K562 (cell line): Measurements from ENCODE around the gene AFG1L. TPM values are rescaled to one million over a fixed set of nuclear protein-coding genes. Genes with fewer than 3 reads are reported as not detected.

ENCODE experiments used
- ATAC-seq: fragments of 200-7000 bp; cut with Tn5 transposase; 3 replicates; pipeline ENCODE4 v1.9.1; 2020; ENCODE audit warnings: moderate library complexity
- BruUV-seq: library from RNA; stranded (reverse); fragments of 400-500 nt; replicated peaks from 2 replicates; lab custom pipeline; 2021; lab: Mats Ljungman, UMichigan
- CTCF ChIA-PET: fragments of 300-600 bp; formaldehyde crosslinking; extraction: SDS; loops from one replicate; lab custom pipeline; 2021; ENCODE audit warnings: low intra/inter-chr PET ratio; lab: Yijun Ruan, JAX
- POLR2A ChIA-PET: fragments of 300-600, 350-650 bp; sonication (Branson Sonifier 250); formaldehyde crosslinking; extraction: SDS; loops from one replicate; lab custom pipeline; 2021; ENCODE audit warnings: antibody characterized with exemption, inconsistent platforms; lab: Yijun Ruan, JAX
- DNase-seq, 4 experiments: peaks; one replicate each; pipeline versions ENCODE4 v3.0.0 to v3.0.0-alpha.2; 2011 to 2018; ENCODE audit warnings: low spot score in 3 of 4, mixed read lengths in 3 of 4; ENCODE audit errors: extremely low read depth in 1 of 4
- FAIRE-seq: peaks from 2 replicates; lab custom pipeline; 2011; peaks lifted over from hg19 to GRCh38; lab: Jason Lieb, UNC
- H2AFZ ChIP-seq: 2 replicates; pipeline ENCODE4 v1.6.0; 2011; ENCODE audit warnings: low read depth, low read length, control low read depth, inconsistent platforms
- H3K27ac ChIP-seq: fragments of 200-600 bp; 3 replicates; pipeline ENCODE4 v1.8.0; 2011; ENCODE audit warnings: low read depth, mild to moderate bottlenecking, control low read depth, inconsistent platforms, low read length, moderate library complexity, mixed read lengths; ENCODE audit errors: extremely low read depth
- H3K27me3 ChIP-seq, 2 experiments: fragments of 300-600 bp in 1 of 2; 2 replicates in 1 of 2; 3 replicates in 1 of 2; pipeline versions ENCODE4 v1.6.0 to v1.8.0; 2011; ENCODE audit warnings: inconsistent platforms in 2 of 2, low read length in 2 of 2, mild to moderate bottlenecking in 1 of 2, mixed read lengths in 1 of 2, moderate library complexity in 1 of 2; ENCODE audit not compliant: control insufficient read depth in 2 of 2, insufficient read depth in 2 of 2
- H3K36me3 ChIP-seq: fragments of 300-600 bp; 3 replicates; pipeline ENCODE4 v1.8.0; 2011; ENCODE audit warnings: mild to moderate bottlenecking, low read length, inconsistent platforms; ENCODE audit not compliant: control insufficient read depth, insufficient read depth
- H3K4me1 ChIP-seq, 2 experiments: fragments of 200-600 bp in 1 of 2; replicated peaks in 1 of 2; 2 replicates in 1 of 2; 3 replicates in 1 of 2; pipeline versions ENCODE4 v1.5.1 to v1.8.0; 2011; ENCODE audit warnings: inconsistent platforms in 2 of 2, low read length in 2 of 2, mild to moderate bottlenecking in 1 of 2, mixed read lengths in 1 of 2, moderate library complexity in 1 of 2; ENCODE audit not compliant: control insufficient read depth in 2 of 2, insufficient read depth in 2 of 2
- H3K4me2 ChIP-seq: 2 replicates; pipeline ENCODE4 v1.6.1; 2011; ENCODE audit warnings: low read length, control low read depth, inconsistent platforms, mixed read lengths; ENCODE audit not compliant: insufficient read depth
- H3K4me3 ChIP-seq: fragments of 200-600 bp; sonication (generic), shearing (Covaris generic); 2 replicates; pipeline ENCODE4 v1.5.1; 2016; ENCODE audit warnings: control low read depth, inconsistent platforms
- H3K79me2 ChIP-seq: fragments of 200-600 bp; 3 replicates; pipeline ENCODE4 v1.8.0; 2011; ENCODE audit warnings: low read length, inconsistent platforms; ENCODE audit not compliant: control insufficient read depth, insufficient read depth
- H3K9ac ChIP-seq, 2 experiments: 2 replicates each; pipeline versions ENCODE4 v1.6.0 to v1.6.1; 2011; ENCODE audit warnings: low read depth in 2 of 2, low read length in 2 of 2, control low read depth in 1 of 2, inconsistent platforms in 1 of 2, mild to moderate bottlenecking in 1 of 2, mixed read lengths in 1 of 2; ENCODE audit not compliant: insufficient read depth in 1 of 2
- H3K9me1 ChIP-seq: one replicate; pipeline ENCODE4 v1.6.0; 2011; ENCODE audit warnings: inconsistent platforms, mild to moderate bottlenecking, low read length, moderate library complexity; ENCODE audit not compliant: control insufficient read depth, insufficient read depth
- H3K9me3 ChIP-seq: replicated peaks from 2 replicates; pipeline ENCODE4 v1.5.1; 2011; ENCODE audit warnings: low read depth, low read length, inconsistent platforms; ENCODE audit not compliant: control insufficient read depth, insufficient read depth
- H4K20me1 ChIP-seq: replicated peaks from 2 replicates; pipeline ENCODE4 v1.6.1; 2011; ENCODE audit warnings: low read length, inconsistent platforms, mixed read lengths; ENCODE audit not compliant: control insufficient read depth, insufficient read depth
- BDP1 ChIP-seq: IDR thresholded peaks from 3 replicates; pipeline ENCODE4 v1.6.1; 2011; ENCODE audit not compliant: insufficient read length, insufficient read depth
- CREBBP ChIP-seq: IDR thresholded peaks from one replicate; pipeline ENCODE4 v1.6.1; 2012; ENCODE audit warnings: low read depth, mild to moderate bottlenecking, control low read depth, inconsistent platforms, low read length
- DACH1 ChIP-seq: fragments of 450-650 bp; IDR thresholded peaks from 2 replicates; pipeline ENCODE4 v1.6.1; 2018; ENCODE audit not compliant: partially characterized antibody
- ELF1 ChIP-seq: fragments of 200-800 bp; sonication (Bioruptor generic); IDR thresholded peaks from 2 replicates; pipeline ENCODE4 v1.6.1; 2016; ENCODE audit warnings: missing genetic modification characterization, missing compliant biosample characterization
- ETV1 ChIP-seq: fragments of 450-650 bp; conservative IDR thresholded peaks from 2 replicates; pipeline ENCODE4 v1.6.1; 2016; ENCODE audit warnings: missing genetic modification characterization, control low read depth, low read depth, missing compliant biosample characterization
- MEF2A ChIP-seq: IDR thresholded peaks from 2 replicates; pipeline ENCODE4 v1.6.1; 2011; ENCODE audit warnings: low read depth, mild to moderate bottlenecking, low read length, moderate library complexity; ENCODE audit not compliant: control insufficient read depth
- NCOR1 ChIP-seq: fragments of 450-650 bp; IDR thresholded peaks from 2 replicates; pipeline ENCODE4 v1.6.1; 2016; ENCODE audit warnings: mild to moderate bottlenecking, moderate library complexity
- NFATC3 ChIP-seq: fragments of 450-650 bp; IDR thresholded peaks from 2 replicates; pipeline ENCODE4 v1.6.1; 2017; ENCODE audit warnings: mild to moderate bottlenecking
- NONO ChIP-seq, 2 experiments: fragments of 200-400 bp in 1 of 2; fragments of 450-650 bp in 1 of 2; formaldehyde crosslinking in 1 of 2; IDR thresholded peaks; 2 replicates each; pipeline ENCODE4 v1.6.1; 2017; ENCODE audit warnings: low read depth in 2 of 2, mild to moderate bottlenecking in 2 of 2, moderate library complexity in 2 of 2, low read length in 1 of 2
- PBX2 ChIP-seq, 2 experiments: IDR thresholded peaks in 1 of 2; conservative IDR thresholded peaks in 1 of 2; 2 replicates each; pipeline ENCODE4 v1.6.1; 2016; ENCODE audit warnings: low read depth in 2 of 2, mild to moderate bottlenecking in 1 of 2, missing compliant biosample characterization in 1 of 2, missing genetic modification characterization in 1 of 2, moderate library complexity in 1 of 2
- POLR2G ChIP-seq: fragments of 200-400 bp; formaldehyde crosslinking; IDR thresholded peaks from 2 replicates; pipeline ENCODE4 v1.6.1; 2017; ENCODE audit warnings: low read depth, mild to moderate bottlenecking, antibody characterized with exemption, low read length, moderate library complexity
- SAFB2 ChIP-seq: fragments of 200-400 bp; formaldehyde crosslinking; IDR thresholded peaks from 2 replicates; pipeline ENCODE4 v1.6.1; 2018; ENCODE audit warnings: borderline replicate concordance, low read length, low read depth, moderate library complexity; ENCODE audit not compliant: severe bottlenecking
- SIN3B ChIP-seq: fragments of 450-650 bp; IDR thresholded peaks from 2 replicates; pipeline ENCODE4 v1.6.1; 2017; ENCODE audit warnings: low read depth, mild to moderate bottlenecking, moderate library complexity
- TCF3 ChIP-seq: sonication (generic); formaldehyde crosslinking; IDR thresholded peaks from 2 replicates; pipeline ENCODE4 v1.4.0; 2020; ENCODE audit warnings: mild to moderate bottlenecking, missing genetic modification reagents
- YY1 ChIP-seq, 3 experiments: IDR thresholded peaks; 2 replicates each; pipeline ENCODE4 v1.6.1; 2011; ENCODE audit warnings: low read length in 2 of 3, mild to moderate bottlenecking in 2 of 3, moderate library complexity in 2 of 3, borderline replicate concordance in 1 of 3, control low read depth in 1 of 3, low read depth in 1 of 3; ENCODE audit not compliant: insufficient read depth in 3 of 3, insufficient replicate concordance in 2 of 3, control insufficient read depth in 1 of 3, insufficient read length in 1 of 3; ENCODE audit errors: extremely low read depth in 1 of 3
- ZEB2 ChIP-seq: fragments of 450-650 bp; IDR thresholded peaks from 2 replicates; pipeline ENCODE4 v1.6.1; 2016
- ZNF143 ChIP-seq: sonication (generic); formaldehyde crosslinking; IDR thresholded peaks from 2 replicates; pipeline ENCODE4 v1.9.0; 2022; ENCODE audit warnings: mild to moderate bottlenecking, missing genetic modification reagents
- ZNF583 ChIP-seq: fragments of 250-450 bp; sonication (Bioruptor Pico); IDR thresholded peaks from 2 replicates; pipeline ENCODE4 v1.4.0; 2020
- ZNF584 ChIP-seq: fragments of 200-800 bp; sonication (Bioruptor generic); IDR thresholded peaks from 2 replicates; pipeline ENCODE4 v1.6.1; 2016; ENCODE audit warnings: low read depth, mild to moderate bottlenecking, missing genetic modification characterization, missing compliant biosample characterization
- ZNF696 ChIP-seq: fragments of 250-450 bp; sonication (Bioruptor Pico); conservative IDR thresholded peaks from 2 replicates; pipeline ENCODE4 v1.4.0; 2020; ENCODE audit warnings: mild to moderate bottlenecking, moderate library complexity
- WGBS: fragments of 100-300 bp; shearing (Covaris generic); methylation state at CpG from one replicate; pipeline ENCODE4 v1.1.6; 2016; ENCODE audit warnings: low coverage, mixed read lengths; ENCODE audit not compliant: insufficient coverage; ENCODE audit errors: missing lambda C conversion rate; 5-methylcytosine and 5-hydroxymethylcytosine counted together
- in situ Hi-C: fragments of 300-500 bp; cut with MboI; formaldehyde crosslinking; loops from 4 replicates; pipeline ENCODE4 v1.15.0; 2018; ENCODE audit warnings: inconsistent platforms, mixed read lengths
- intact Hi-C: fragments of 100-400 bp; cut with micrococcal nuclease; formaldehyde crosslinking; loops from 2 replicates; pipeline ENCODE4 v1.14.2; 2022
- polyA plus RNA-seq, 8 experiments: library from polyadenylated mRNA; depleted of rRNA in 4 of 8; stranded (reverse) in 5 of 8; unstranded in 3 of 8; fragments of >200 nt; fragmentation: Nextera tagmentation in 2 of 8; fragmentation: Illumina TruSeq in 1 of 8; extraction: Ambion mirVana in 2 of 8; extraction: Trizol in 1 of 8; gene quantifications; 2 replicates each; pipeline versions ENCODE4 v1.2.1 to v1.2.3, GENCODE V29; 2011 to 2014; ENCODE audit warnings: inconsistent platforms in 1 of 8, missing spikeins in 1 of 8
- total RNA-seq, 7 experiments: library from RNA; depleted of rRNA in 6 of 7; stranded (reverse); fragments of >200 nt in 6 of 7; fragmentation: Illumina TruSeq in 2 of 7; extraction: Trizol in 2 of 7; gene quantifications; 2 replicates each; pipeline versions ENCODE4 v1.2.1 to v1.2.3, GENCODE V29; 2011 to 2021; ENCODE audit warnings: low replicate concordance in 1 of 7

The AFG1L gene
- total and polyA plus RNA-seq, 9 of the 15 experiments (the other 6 are each of a cell fraction or from before 2014, with no cell fraction given): 2.2 to 15.5 (median 5.8) TPM

DNA sequence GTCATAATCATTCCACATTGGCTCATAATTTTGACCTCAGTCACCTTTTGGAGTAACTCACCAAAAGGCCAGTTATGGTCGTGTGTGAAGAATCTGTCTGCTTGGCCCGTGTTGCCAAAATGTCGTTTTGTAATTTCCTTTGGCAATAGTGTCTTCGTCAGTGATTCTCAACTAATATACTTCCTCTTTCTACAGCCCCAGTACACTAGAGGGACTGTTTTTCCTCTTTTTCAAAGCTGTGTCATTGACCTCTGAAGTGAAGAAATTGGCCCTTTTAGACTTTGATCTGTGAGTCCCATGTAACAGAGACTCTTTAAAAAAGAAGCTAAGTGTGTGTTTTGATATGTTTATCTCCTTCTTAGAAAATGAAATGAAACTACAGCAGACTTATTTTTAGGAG, 271.0 kb downstream of the AFG1L start:
- FAIRE-seq (peak; percentile 62), ATAC-seq (peak; percentile 59), DNase-seq (peak in 1 of 4 experiments; percentile 41)
- ChIA-PET POLR2A (interaction anchor here (0.6 to 2.1 kb wide), 2 partner anchors 13 to 530 kb away, joined by 3 to 6 read pairs; partner anchors contain the start of gene CEP57L1), CTCF (no interaction called here)
- intact Hi-C loops: no loop called here
- Histone ChIP-seq H3K79me2 (peaks cover 36% of the 10 kb centered on the region), H3K4me2 (no peak overlapping the region), H3K9me1 (no peaks in the 10 kb centered on the region), H2AFZ (no peak overlapping the region), H4K20me1 (peaks cover 22% of the 10 kb centered on the region), H3K27me3 (no peaks in the 10 kb centered on the region), H3K4me3 (no peak overlapping the region), H3K9me3 (no peaks in the 10 kb centered on the region), H3K36me3 (peaks cover 32% of the 10 kb centered on the region; the same call in 2 of the 3 replicates), H3K27ac (no peak overlapping the region; the same call in 2 of the 3 replicates), H3K9ac (no peak overlapping the region), H3K4me1 (peaks cover 19 to 35% of the 10 kb centered on the region in 2 experiments)
- in situ Hi-C loops: no loop called here
- BruUV-seq: no TSS peak
- WGBS: 7% methylated on average over 4 of the region's 4 CpGs
- no peak for TF ChIP-seq ZNF583 (CRISPR knock-in tag)
- no peak; the same call in 1 of the 2 replicates for TF ChIP-seq ETV1 (tag)
- TF ChIP-seq ZNF584 (CRISPR knock-in tag): no peak
- TF ChIP-seq YY1 (IDR thresholded peaks at IDR 0.05; ENCODE audit: borderline replicate concordance in 1 of 3, control insufficient read depth in 1 of 3, extremely low read depth in 1 of 3, insufficient read depth in 3 of 3, insufficient read length in 1 of 3, insufficient replicate concordance in 2 of 3, low read depth in 1 of 3, low read length in 2 of 3): no peak
- peak; percentile 62 for TF ChIP-seq ELF1 (tag)
- TF ChIP-seq POLR2G: no peak
- no peak for TF ChIP-seq NFATC3
- no peak for TF ChIP-seq ZEB2
- no peak for TF ChIP-seq BDP1
- no peak for TF ChIP-seq NCOR1
- TF ChIP-seq ZNF696 (CRISPR knock-in tag): no peak
- TF ChIP-seq TCF3 (CRISPR knock-in tag): no peak
- no peak for TF ChIP-seq ZNF143 (CRISPR knock-in tag)
- no peak for TF ChIP-seq NONO (IDR thresholded peaks at IDR 0.05; ENCODE audit: low read depth in 2 of 2, low read length in 1 of 2)
- no peak for TF ChIP-seq SIN3B
- no peak for TF ChIP-seq SAFB2
- no peak for TF ChIP-seq MEF2A
- TF ChIP-seq PBX2 (CRISPR knock-in tag; IDR thresholded peaks at IDR 0.05; ENCODE audit: low read depth): no peak
- no peak for TF ChIP-seq PBX2 (tag; conservative IDR thresholded peaks at IDR 0.05; ENCODE audit: low read depth)
- TF ChIP-seq DACH1: no peak
- TF ChIP-seq CREBBP: no peak
